NAMALWA (cell line): ENCODE data around the gene PAN2.
"Not testable (repeated sequence)": the region's sequence is repeated elsewhere in the genome, so short reads cannot be mapped to it uniquely, and the experiment has no call there.

ENCODE experiments used
- DNase-seq: peaks from one replicate; pipeline ENCODE4 v3.0.0-alpha.2; 2015; ENCODE audit warnings: low spot score

Gene PAN2

GRCh38 chr12:56333679-56334489 is at the start of gene PAN2:
PAN2 (minus strand) TSS chr12:56334000; CDS start chr12:56333094, 906 bp downstream.
- DNase-seq: peak; percentile 97

DNA sequence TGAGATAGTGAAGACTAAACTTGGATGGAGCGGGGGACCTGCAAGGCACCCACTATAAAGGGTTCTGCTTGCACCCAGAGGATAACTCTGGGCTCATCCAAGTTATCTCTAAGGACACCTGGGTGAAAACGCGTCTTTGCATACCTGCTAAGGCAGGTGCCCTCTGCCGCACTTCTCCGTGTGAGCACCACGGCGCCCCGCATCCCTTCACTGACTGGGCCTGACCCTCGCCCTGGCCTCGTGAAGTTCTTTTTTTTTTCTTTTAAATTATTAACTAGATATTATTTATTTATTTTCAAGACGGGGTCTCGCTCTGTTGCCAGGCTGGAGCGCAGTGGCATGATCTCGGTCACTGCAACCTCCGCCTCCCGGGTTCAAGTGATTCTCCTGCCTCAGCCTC is 48.8 kb upstream of the PAN2 start:
- no peak for DNase-seq

DNA sequence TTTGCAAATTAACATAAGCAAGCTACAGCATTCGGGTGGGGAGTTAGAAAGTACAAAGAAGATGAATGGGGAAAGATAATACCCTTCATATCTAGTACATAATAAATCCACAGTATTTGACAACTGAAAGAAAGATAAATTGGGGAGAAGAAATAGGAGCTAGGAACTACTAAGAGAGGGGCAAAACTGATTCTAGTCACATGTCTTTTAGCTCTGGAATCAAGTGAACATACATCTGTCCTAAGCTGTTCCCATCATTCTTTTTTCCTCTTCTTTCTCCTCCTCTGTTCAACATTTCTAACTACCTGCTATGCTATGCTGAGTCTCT is 44.2 kb upstream of the PAN2 start:
- DNase-seq: no peak

- DNase-seq: no peak
These were observed 43.6 kb upstream of the PAN2 start for GRCh38 chr12:56377310-56377988.

DNA sequence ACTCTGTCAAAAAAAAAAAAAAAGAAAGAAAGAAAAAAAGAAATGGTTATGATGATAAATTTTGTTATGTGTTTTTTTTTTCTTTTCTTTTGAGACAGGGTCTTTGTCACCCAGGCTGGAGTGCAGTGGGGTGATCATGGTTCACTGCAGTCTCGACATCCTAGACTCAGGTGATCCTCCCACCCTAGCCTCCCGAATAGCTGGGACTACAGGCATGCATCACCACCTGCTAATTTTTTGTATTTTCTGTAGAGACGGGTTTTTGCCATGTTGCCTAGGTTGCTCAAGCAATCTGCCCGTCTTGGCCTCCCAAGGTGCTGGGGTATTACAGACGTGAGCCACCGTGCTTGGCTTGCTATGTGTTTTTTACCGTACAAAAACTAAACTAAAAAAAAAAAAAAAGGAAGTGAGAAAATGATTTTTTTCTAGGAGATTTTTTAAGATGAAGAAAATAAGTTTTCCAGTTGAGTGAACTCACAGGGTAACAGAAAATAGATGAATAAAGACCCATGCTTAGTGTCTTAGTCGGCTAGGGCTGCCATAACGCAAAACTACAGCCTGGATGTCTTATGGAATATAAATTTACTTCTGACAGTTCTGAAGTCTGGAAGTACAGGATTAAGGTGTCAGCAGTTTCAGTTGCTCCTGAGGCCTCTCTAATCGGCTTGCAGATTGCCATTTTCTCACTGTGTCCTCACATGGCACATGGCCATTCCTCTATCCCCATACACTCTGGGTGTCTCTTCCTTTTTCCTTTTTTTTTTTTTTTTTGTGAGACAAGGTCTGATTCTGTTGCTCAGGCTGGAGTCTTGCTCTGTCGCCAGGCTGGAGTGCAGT is 42.0 kb upstream of the PAN2 start:
- peak; percentile 91 for DNase-seq

- DNase-seq: peak; percentile 52
These were observed 41.2 kb upstream of the PAN2 start for GRCh38 chr12:56374726-56375597.

DNA sequence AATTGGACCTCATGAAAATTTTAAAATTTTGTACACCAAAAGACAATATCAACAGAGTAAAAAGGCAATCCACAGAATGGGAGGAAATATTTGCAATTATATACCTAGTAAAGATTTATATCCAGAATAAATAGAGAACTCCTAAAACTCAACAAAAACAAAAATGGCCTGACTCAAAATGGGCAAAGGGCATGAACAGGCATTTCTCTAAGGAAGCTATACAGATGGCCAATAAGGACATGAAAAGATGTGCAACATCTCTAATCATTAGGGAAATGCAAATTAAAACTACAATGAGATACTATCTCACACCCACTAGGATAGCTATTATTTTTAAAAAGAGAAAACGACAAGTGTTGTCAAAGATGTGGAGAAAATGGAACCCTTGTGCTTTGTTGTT is 39.7 kb upstream of the PAN2 start:
- DNase-seq: no peak

DNA sequence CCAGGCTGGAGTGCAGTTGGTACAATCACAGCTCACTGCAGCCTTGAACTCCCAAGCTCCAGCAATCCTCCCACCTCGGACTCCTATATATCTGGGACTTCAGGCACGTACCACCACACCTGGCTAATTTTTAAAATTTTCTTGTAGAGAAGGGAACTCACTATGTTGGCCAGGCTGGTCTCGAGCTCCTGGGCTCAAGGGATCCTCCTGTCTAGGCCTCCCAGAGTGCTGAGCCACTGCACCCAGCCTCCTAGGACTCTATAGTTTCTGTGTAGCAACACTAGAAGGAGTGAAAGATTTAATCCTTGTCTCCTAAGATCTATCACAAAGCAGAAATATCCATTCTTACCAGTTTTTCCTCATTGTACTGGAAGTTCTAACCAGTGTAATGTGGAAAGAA is 33.1 kb upstream of the PAN2 start:
- DNase-seq: no peak

DNA sequence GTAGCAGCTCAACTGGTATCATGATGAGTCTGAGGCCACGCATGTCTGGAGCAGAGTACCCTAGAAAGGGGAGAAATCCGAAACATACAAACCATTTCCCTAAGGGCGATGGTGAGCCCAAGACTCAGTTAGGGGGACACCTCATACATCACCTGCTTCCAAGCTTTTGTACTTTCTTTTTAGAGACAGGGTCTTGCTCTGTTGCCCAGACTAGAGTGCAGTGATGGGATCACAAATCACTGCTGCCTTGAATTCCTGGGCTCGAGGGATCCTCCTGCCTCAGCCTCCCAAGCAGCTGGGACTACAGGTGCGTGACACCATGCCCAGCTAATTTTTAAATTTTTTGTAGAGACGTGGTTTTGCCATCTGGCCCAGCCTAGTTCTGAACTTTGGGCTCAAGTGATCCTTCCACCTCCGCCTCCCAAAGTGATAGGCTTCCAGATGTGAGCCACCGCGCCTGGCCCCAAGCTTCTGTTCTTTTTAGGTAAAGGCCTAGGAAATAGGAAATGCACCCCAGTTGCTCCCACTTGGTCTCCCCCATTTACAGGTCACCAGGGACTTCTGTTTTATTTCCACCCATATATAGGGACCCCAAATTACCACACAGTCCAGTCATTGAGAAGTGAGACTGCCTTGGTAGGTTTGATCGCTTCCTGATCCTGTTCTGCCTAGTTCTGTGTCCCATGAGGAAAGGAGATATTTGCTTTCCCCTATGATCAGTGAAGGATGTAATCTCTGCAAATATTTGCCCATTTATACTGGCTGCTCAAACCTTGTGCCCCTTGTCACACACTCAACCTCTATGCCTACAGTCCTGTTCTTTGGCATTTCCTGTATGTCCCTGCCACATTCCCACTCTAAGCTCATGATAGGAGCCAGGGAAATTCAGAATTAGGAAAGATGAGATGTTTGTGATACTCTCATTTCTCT is 28.6 kb upstream of the PAN2 start, which contains the start of gene APOF:
Gene APOF (minus strand): TSS at position 728 of the 930 bp plus-strand sequence. CDS start 112 bp downstream, at position 616.
- DNase-seq: no peak

DNA sequence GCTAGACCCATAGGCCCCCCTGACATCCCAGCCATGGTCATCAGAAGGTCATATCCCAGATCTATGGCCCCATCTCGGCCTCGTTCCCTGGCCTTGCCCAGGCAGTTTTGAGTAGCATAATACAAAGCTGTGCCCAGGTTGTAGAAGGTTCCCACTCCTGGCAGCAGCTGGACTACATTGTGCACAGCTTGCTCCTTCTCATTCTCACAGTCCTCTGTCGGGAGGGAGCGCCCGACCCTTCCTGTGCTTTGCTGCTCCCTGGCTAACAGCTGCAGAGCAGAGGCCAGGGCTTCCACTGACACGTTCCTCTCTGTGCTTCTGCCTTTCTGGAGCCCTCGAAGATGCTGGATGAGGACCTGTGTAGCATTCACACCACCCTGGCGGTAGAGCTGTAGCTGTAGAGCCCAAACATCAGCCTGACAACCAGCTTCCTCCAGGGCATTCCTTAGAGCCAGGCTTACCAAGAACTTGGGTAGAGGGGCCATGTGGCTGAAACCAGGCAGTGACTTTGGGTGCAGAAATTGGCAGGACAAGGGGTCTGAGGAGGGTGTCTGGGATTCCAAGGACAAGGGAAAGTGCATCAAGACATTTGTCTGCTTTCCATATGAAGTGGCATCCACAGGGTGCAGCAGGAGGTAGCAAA is 27.8 kb upstream of the PAN2 start:
- no peak for DNase-seq

GRCh38 chr12:56359851-56360767 is 26.3 kb upstream of the PAN2 start, which contains the start of gene STAT2:
STAT2 (minus strand) TSS chr12:56360107; CDS start chr12:56356571, 3,536 bp downstream.
- peak; percentile 99 for DNase-seq

GRCh38 chr12:56358836-56359532 is 25.2 kb upstream of the PAN2 start:
- DNase-seq: peak; percentile 54

- DNase-seq: no peak
These were observed 17.5 kb upstream of the PAN2 start for GRCh38 chr12:56351325-56351724.

GRCh38 chr12:56350662-56351061 is 16.9 kb upstream of the PAN2 start:
- DNase-seq: no peak

DNA sequence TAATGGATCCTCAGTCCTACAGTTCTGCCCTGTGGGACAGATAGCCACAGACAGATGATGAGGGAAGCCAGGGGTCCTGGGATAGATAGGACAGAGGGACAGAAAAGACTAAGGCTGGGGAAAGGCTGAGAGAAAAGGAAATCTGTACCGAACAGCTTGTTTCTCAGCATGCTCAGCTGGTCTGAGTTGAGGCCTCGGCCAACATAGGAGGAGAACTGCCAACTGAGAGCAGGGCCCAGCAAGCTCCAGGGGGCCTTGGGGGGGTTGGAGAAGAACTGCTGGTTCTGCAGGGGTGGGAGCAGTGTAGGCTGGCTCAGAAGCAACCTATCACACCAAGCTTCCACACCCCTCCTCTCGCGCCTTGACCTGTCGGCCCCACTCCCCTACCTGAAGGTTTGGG is 15.0 kb upstream of the PAN2 start:
- no peak for DNase-seq

DNA sequence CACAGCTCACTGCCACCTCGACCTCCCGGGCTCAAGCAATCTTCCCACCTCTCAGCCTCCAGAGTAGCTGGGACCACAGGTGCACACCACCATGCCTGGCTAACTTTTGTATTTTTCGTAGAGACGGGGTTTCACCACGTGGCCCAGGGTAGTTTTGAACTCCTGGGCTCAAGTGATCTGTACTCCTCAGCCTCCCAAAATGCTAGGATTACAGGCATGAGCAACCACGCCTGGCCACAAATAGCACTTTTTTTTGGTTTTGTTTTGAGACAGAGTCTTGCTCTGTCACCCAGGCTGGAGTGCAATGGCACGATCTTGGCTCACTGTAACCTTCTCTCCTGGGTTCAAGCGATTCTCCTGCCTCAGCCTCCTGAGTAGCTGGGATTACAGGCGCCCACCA is 13.5 kb upstream of the PAN2 start:
- DNase-seq: not testable (repeated sequence)

DNA sequence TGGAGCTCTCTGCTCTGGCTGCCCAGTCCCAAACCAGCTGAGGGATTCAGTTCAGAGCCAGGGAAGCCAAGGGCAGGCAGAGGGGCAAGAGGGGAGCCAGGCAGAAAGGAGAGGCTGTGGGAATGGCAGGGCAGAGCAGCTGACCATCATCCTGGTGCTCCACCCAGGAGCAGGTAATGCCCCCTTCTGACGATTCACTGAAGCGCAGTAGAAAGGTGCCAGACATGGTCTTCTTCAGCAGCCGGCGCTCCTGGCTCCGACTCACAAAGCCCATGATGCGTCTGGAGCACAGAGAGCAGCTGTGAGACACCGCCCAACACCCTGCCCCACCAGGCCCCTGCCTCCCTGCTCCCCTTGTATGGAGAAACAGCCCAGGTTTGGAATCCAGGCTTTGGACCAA is 12.9 kb upstream of the PAN2 start:
- DNase-seq: no peak

DNA sequence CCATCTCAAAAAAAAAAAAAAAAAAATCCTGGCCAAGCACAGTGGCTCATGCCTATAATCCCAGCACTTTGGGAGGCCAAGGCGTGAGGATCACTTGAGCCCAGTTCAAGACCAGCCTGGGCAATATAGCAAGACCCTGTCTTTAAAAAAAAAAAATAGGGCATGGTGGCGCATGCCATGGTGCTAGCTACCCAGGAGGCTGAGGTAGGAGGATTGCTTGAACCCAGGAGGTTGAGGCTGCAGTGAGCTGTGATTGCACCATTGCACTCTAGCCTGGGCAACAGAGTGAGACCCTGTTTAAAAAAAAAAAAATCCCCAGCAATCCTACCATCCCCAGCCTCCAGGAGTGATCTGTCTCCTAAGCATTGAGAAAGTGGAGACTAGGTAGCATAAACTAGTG is 8.5 kb upstream of the PAN2 start:
- not testable (repeated sequence) for DNase-seq
